Activated CD4-positive, alpha-beta T cell treated with anti-CD3 and anti-CD28 coated beads, Interleukin-2, amount 10 ng/mL, durations not matched to agents 7 days and 5 days (primary cell): ENCODE results near the gene ACTL6B. TPM values are rescaled to one million over a fixed set of nuclear protein-coding genes. Genes with fewer than 3 reads are reported as not detected.
"Not testable (repeated sequence)": the region's sequence is repeated elsewhere in the genome, so short reads cannot be mapped to it uniquely, and the experiment has no call there.

Source experiments
- CTCF ChIA-PET: fragments of 350-600 bp; sonication (Branson Sonifier 250); formaldehyde crosslinking; loops from one replicate; lab custom pipeline; 2021; ENCODE audit warnings: antibody characterized with exemption; lab: Charles Lee
- POLR2A ChIA-PET: fragments of 350-600 bp; sonication (Branson Sonifier 250); formaldehyde crosslinking; loops from one replicate; lab custom pipeline; 2021; ENCODE audit warnings: antibody characterized with exemption; lab: Charles Lee
- DNase-seq: peaks from one replicate; pipeline ENCODE4 v3.0.0-alpha.2; 2020
- H3K27ac Mint-ChIP-seq: one replicate; pipeline ENCODE4 v1.8.0; 2021; ENCODE audit warnings: mild to moderate bottlenecking, moderate library complexity, mixed read lengths
- H3K27me3 Mint-ChIP-seq: one replicate; pipeline ENCODE4 v1.8.0; 2021; ENCODE audit warnings: mixed read lengths
- H3K36me3 Mint-ChIP-seq: one replicate; pipeline ENCODE4 v1.8.0; 2021; ENCODE audit warnings: low read depth, mixed read lengths
- H3K4me1 Mint-ChIP-seq: one replicate; pipeline ENCODE4 v1.8.0; 2021; ENCODE audit warnings: mixed read lengths
- H3K4me3 Mint-ChIP-seq: one replicate; pipeline ENCODE4 v1.8.0; 2021; ENCODE audit warnings: mild to moderate bottlenecking, moderate library complexity, mixed read lengths
- H3K9me3 Mint-ChIP-seq: one replicate; pipeline ENCODE4 v1.8.0; 2021; ENCODE audit warnings: mixed read lengths
- total RNA-seq, 2 experiments: library from RNA; stranded (reverse); gene quantifications; one replicate each; pipeline ENCODE4 v1.2.3, GENCODE V29; 2021

The ACTL6B gene
- not detected for total RNA-seq

DNA sequence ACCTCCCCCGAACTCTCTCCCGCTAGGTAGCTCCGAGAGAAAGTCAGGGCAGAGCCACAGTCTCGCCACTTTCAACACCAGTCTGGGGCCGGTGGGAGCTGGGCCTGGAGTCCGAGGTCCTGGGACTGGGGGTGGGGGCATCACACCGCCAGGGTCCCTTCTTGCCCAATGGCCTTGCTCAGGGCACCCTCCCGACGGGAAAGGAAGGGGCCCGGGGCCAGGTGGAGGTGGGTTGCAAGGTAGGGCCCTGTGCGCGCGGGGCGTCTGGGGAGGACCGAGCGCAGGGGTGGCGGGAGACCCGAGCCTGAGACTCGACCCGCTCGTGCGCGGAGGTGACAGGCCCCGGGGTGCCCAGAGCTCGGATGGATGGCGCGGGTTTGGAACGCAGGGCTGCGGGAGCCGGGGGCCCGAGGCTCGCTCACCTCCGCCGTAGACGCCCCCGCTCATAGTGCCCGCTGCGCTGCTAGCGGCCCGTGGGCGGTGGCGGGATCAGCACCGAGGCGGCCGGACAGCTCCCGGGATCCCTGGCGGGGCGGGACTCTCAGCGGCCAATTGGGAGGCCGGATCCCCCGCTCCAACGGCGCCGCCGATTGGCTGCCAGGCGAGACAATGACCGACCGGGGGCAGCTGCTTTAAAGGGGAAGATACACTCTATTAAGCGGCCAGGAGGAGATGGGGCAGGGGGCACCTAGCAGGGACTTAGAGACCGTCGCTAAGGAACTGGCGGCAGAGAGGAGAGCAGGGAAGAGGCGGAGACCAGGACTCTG lies at the start of gene ACTL6B:
ACTL6B (minus strand) TSS at position 541 of the 767 bp plus-strand sequence; CDS start at position 447, 94 bp downstream.
- DNase-seq = peak; percentile 69
- Mint-ChIP-seq H3K27ac (no peak within 1 kb of the TSS), H3K27me3 (peaks cover 34% of the 10 kb centered on the region), H3K4me3 (no peak within 1 kb of the TSS), H3K4me1 (peaks cover 2% of the 10 kb centered on the region), H3K9me3 (no peaks in the 10 kb centered on the region), H3K36me3 (peaks cover 3% of the 10 kb centered on the region)
- ChIA-PET POLR2A (interaction anchor here (0.7 kb wide), 1 partner anchor 202 kb away, joined by 3 read pairs; no protein-coding TSS in a partner anchor), CTCF (interaction anchor here (0.5 to 1.9 kb wide), 4 partner anchors 12 to 195 kb away, joined by 3 to 11 read pairs (median 4); no protein-coding TSS in a partner anchor)

GRCh38 chr7:100705320-100705752 lies 49.1 kb upstream of the ACTL6B start:
- ChIA-PET CTCF (interaction anchor here (0.5 to 3.2 kb wide), 49 partner anchors 10 to 799 kb away, joined by 3 to 40 read pairs (median 4); partner anchors contain the start of genes AGFG2, EPO, FBXO24 and GIGYF1), POLR2A (interaction anchor here (0.8 to 1.2 kb wide), 3 partner anchors 93 to 147 kb away, joined by 3 to 5 read pairs (median 4); partner anchors contain the start of genes FBXO24, MOSPD3 and SLC12A9)
- peaks cover 22% of the 10 kb centered on the region for H3K4me1 Mint-ChIP-seq
- H3K4me3 Mint-ChIP-seq = peak overlapping the region; percentile 94
- DNase-seq = peak; percentile 78
- peaks cover 8% of the 10 kb centered on the region for H3K36me3 Mint-ChIP-seq
- H3K27me3 Mint-ChIP-seq = peaks cover 5% of the 10 kb centered on the region
- H3K27ac Mint-ChIP-seq = peak overlapping the region; percentile 97
- H3K9me3 Mint-ChIP-seq = no peaks in the 10 kb centered on the region

DNA sequence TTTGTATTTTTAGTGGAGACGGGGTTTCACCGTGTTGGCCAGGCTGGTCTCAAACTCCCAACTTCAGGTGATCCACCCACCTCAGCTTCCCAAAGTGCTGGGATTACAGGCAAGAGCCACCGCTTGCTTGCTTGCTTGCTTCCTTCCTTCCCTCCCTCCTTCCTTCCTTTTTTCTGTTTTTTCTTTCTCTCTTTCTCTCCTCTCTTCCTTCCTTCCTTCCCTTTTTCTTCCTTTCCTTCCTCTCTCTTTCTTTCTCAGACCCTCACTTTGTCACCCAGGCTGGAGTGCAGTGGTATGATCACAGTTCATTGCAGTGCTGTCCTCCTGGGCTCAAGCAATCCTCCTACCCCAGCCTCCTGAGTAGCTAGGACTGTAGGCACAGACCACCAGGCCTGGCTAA lies 44.8 kb upstream of the ACTL6B start:
- POLR2A ChIA-PET, H3K9me3 Mint-ChIP-seq, H3K4me1 Mint-ChIP-seq, H3K4me3 Mint-ChIP-seq, H3K27ac Mint-ChIP-seq, DNase-seq, H3K27me3 Mint-ChIP-seq, H3K36me3 Mint-ChIP-seq: not testable (repeated sequence)
- CTCF ChIA-PET = interaction anchor here (1.0 to 3.3 kb wide), 4 partner anchors 10 to 151 kb away, joined by 3 to 22 read pairs (median 6); partner anchors contain the start of gene SLC12A9

DNA sequence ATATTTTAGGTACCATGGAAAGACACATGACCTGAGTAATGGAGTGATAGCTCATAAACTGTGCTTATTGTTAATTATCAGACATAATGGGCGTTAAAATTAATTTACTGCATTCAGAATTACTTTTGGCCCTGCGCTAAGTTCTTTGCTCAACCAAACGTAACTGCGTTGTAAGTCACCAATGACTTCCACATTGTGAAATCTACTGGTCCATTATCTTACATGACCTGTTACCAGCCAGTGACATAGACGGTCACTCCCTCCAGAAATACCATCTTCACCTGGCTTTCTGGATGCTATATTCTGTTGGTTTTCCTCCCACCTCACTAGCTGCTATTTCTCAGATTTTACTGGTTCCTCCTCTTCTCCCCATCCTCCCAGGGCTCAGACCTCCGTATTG lies 42.8 kb upstream of the ACTL6B start:
- Mint-ChIP-seq H3K27ac (no peak overlapping the region), H3K27me3 (peaks cover 18% of the 10 kb centered on the region), H3K36me3 (no peaks in the 10 kb centered on the region), H3K4me3 (no peak overlapping the region), H3K9me3 (no peaks in the 10 kb centered on the region), H3K4me1 (peaks cover 12% of the 10 kb centered on the region)
- CTCF ChIA-PET = interaction anchor here (0.7 to 1.4 kb wide), 2 partner anchors 65 to 229 kb away, joined by 3 to 4 read pairs; no protein-coding TSS in a partner anchor
- DNase-seq = no peak
- POLR2A ChIA-PET = no interaction called here

- Mint-ChIP-seq H3K4me3 (no peak overlapping the region), H3K9me3 (no peaks in the 10 kb centered on the region), H3K36me3 (peaks cover 9% of the 10 kb centered on the region), H3K27me3 (peaks cover 14% of the 10 kb centered on the region), H3K4me1 (peaks cover 31% of the 10 kb centered on the region), H3K27ac (peak overlapping the region; percentile 77)
- no peak for DNase-seq
- CTCF ChIA-PET = interaction anchor here (0.7 to 3.6 kb wide), 4 partner anchors 9 to 190 kb away, joined by 3 to 26 read pairs (median 4); partner anchors contain the start of gene POP7
- POLR2A ChIA-PET = interaction anchor here (1.0 kb wide), 1 partner anchor 110 kb away, joined by 3 read pairs; the partner anchor contains the start of gene FBXO24
Observed at GRCh38 chr7:100696123-100696521, 39.9 kb upstream of the ACTL6B start.

DNA sequence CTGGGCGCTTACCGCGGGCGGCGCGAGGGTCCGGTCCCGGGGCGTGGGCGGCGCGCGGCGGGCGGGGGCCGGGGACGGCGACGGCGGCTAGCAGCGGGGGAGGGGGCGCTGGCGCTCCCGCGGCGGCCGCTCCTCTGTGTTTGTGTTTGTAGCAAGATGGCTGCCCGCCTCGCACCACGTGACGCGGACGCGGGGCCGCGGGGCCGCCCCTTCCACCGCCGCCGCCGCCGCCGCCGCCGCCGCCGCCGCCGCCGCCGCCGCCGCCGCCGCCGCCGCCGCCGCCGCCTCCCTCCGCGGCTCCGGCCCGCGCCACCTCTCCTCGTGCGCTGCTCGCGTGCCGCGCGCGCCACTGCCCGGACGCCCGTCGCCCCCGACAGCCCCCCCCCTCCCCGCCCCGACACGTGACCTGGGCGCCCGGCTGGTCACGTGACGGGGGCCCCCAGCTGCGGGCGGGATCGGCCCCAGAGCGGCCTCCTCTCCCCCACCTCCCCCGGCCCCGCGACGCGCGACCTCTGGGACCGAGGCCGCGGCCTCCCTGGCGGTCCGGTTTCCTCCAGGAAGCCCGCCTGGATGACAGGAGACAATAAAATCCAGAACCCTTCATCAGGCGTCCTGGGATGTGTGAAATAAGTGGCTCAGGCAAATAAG lies 38.0 kb upstream of the ACTL6B start, which contains the start of gene GIGYF1:
GIGYF1 (minus strand) TSS at position 153 of the 648 bp plus-strand sequence. CDS start 6,012 bp downstream, outside the sequence.
- DNase-seq = peak; percentile 75
- Mint-ChIP-seq H3K4me1 (peaks cover 35% of the 10 kb centered on the region), H3K9me3 (no peaks in the 10 kb centered on the region), H3K27ac (peak within 1 kb of the TSS; percentile 92), H3K4me3 (peak within 1 kb of the TSS; percentile 96), H3K27me3 (peaks cover 9% of the 10 kb centered on the region), H3K36me3 (peaks cover 9% of the 10 kb centered on the region)
- POLR2A ChIA-PET = no interaction called here
- CTCF ChIA-PET = interaction anchor here (0.6 to 5.1 kb wide), 6 partner anchors 11 to 167 kb away, joined by 3 to 26 read pairs (median 16); partner anchors contain the start of genes MOSPD3, POP7 and SLC12A9

DNA sequence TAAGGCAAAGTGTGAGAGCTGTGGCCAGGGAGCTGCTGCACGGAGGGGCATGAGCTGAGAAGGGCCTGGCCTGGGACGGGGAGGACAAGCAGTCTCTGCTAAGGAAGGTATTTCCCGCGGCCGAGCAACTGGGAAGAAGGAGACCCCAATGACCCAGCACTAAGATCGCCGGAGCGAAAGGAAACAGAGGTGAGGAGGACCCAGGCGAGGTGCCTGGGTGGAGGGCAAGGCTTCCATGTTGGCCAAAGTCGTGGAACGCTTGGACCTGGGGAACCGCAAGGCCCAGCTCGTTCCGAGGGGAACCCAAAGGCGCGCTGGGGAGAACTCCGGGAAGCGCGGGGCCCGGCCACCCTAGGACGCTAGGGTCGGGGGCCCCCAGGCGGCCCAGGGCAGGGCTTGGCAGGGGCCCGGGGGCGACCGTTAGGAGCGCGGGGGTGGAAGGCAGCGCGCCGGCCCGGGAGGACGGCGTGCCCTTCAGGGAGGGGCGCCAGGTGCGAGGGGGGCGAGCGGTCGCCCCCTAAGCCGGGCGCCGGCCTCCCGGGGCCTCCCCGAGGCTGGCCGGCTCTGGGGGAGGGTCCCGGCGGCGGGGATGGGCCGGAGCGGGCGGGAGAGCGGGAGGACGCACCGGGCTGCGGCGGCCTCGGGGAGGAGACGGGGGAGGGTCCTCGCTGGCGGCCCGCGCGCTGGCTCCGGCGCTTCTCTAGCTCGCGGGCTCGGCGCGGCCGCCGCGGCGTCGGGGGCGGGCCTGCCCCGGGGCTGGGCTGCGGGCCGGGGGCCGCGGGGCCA lies 37.3 kb upstream of the ACTL6B start:
- CTCF ChIA-PET = interaction anchor here (0.5 to 5.1 kb wide), 11 partner anchors 8 to 1761 kb away, joined by 3 to 26 read pairs (median 14); partner anchors contain the start of genes MOSPD3, POP7 and SLC12A9
- H3K27ac Mint-ChIP-seq = peak overlapping the region; percentile 92

GRCh38 chr7:100692578-100692961 lies 36.3 kb upstream of the ACTL6B start:
- peak overlapping the region; percentile 92 for H3K27ac Mint-ChIP-seq
- no peak for DNase-seq
- no peaks in the 10 kb centered on the region for H3K9me3 Mint-ChIP-seq
- peaks cover 40% of the 10 kb centered on the region for H3K4me1 Mint-ChIP-seq
- peaks cover 9% of the 10 kb centered on the region for H3K27me3 Mint-ChIP-seq
- peak overlapping the region; percentile 96 for H3K4me3 Mint-ChIP-seq
- ChIA-PET CTCF (interaction anchor here (0.5 to 5.1 kb wide), 9 partner anchors 9 to 1760 kb away, joined by 3 to 25 read pairs (median 14); partner anchors contain the start of genes MOSPD3, POP7 and SLC12A9), POLR2A (no interaction called here)
- H3K36me3 Mint-ChIP-seq = peaks cover 11% of the 10 kb centered on the region

More for the DNA sequence above, 37.3 kb upstream of the ACTL6B start:
- Mint-ChIP-seq H3K27me3 (peaks cover 9% of the 10 kb centered on the region), H3K36me3 (peaks cover 11% of the 10 kb centered on the region), H3K4me3 (peak overlapping the region; percentile 96), H3K4me1 (peaks cover 40% of the 10 kb centered on the region), H3K9me3 (no peaks in the 10 kb centered on the region)
- no peak for DNase-seq
- POLR2A ChIA-PET = interaction anchor here (0.6 kb wide), 1 partner anchor 49 kb away, joined by 6 read pairs; no protein-coding TSS in a partner anchor

GRCh38 chr7:100691676-100692577 lies 35.7 kb upstream of the ACTL6B start:
- H3K4me3 Mint-ChIP-seq = peak overlapping the region; percentile 96
- peaks cover 11% of the 10 kb centered on the region for H3K36me3 Mint-ChIP-seq
- H3K4me1 Mint-ChIP-seq = peaks cover 40% of the 10 kb centered on the region
- POLR2A ChIA-PET = no interaction called here
- H3K27me3 Mint-ChIP-seq = peaks cover 9% of the 10 kb centered on the region
- peak overlapping the region; percentile 22 for H3K27ac Mint-ChIP-seq
- no peaks in the 10 kb centered on the region for H3K9me3 Mint-ChIP-seq
- DNase-seq = peak; percentile 89
- CTCF ChIA-PET = interaction anchor here (0.6 to 5.1 kb wide), 16 partner anchors 9 to 223 kb away, joined by 3 to 25 read pairs (median 4); partner anchors contain the start of genes POP7 and SLC12A9

- no peak overlapping the region for H3K4me3 Mint-ChIP-seq
- CTCF ChIA-PET = interaction anchor here (0.6 to 3.8 kb wide), 6 partner anchors 12 to 240 kb away, joined by 4 to 25 read pairs (median 8); partner anchors contain the start of gene POP7
- no peak overlapping the region for H3K27ac Mint-ChIP-seq
- H3K27me3 Mint-ChIP-seq = no peaks in the 10 kb centered on the region
- peaks cover 28% of the 10 kb centered on the region for H3K4me1 Mint-ChIP-seq
- no peaks in the 10 kb centered on the region for H3K9me3 Mint-ChIP-seq
- peaks cover 20% of the 10 kb centered on the region for H3K36me3 Mint-ChIP-seq
- no peak for DNase-seq
- POLR2A ChIA-PET = no interaction called here
Observed at GRCh38 chr7:100689230-100690135, 33.2 kb upstream of the ACTL6B start.
